Gastrocnemius medialis (tissue), 4 donors: ENCODE measurements around the gene RASSF5. TPM values are rescaled to one million over a fixed set of nuclear protein-coding genes. Genes with fewer than 3 reads are reported as not detected.
A peak's percentile ranks its signal among the peaks of the same experiment; 100 is the strongest.

Experiments
- ATAC-seq, 2 donors: fragments of 150-250 bp; one replicate each; pipeline ENCODE4 v1.9.1; 2016
- DNase-seq, 2 donors: peaks; one replicate each; pipeline ENCODE4 v3.0.0-alpha.2; 2019
- H3K27ac ChIP-seq, 4 donors: fragments of 200-600 bp; sonication (generic); 1 replicate in 1 of 4; 2 replicates in 3 of 4; pipeline ENCODE4 v1.5.1; 2016 to 2018; ENCODE audit warnings: mild to moderate bottlenecking in 2 of 4, moderate library complexity in 1 of 4
- H3K27me3 ChIP-seq, 3 donors: fragments of 200-600 bp; sonication (generic) in 2 of 3; 1 replicate in 1 of 3; 2 replicates in 2 of 3; pipeline versions ENCODE4 v1.5.1 to v1.6.0; 2016 to 2019; ENCODE audit warnings: mild to moderate bottlenecking in 1 of 3, moderate library complexity in 1 of 3
- H3K36me3 ChIP-seq, 2 donors: fragments of 200-600 bp; sonication (generic) in 1 of 2; one replicate each; pipeline ENCODE4 v1.5.1; 2017 to 2018
- H3K4me1 ChIP-seq, 2 donors: fragments of 200-600 bp; sonication (generic) in 1 of 2; one replicate each; pipeline ENCODE4 v1.5.1; 2016 to 2017; ENCODE audit warnings: mild to moderate bottlenecking in 2 of 2
- H3K4me3 ChIP-seq, 4 donors: fragments of 200-600 bp; sonication (generic) in 3 of 4; 1 replicate in 1 of 4; 2 replicates in 3 of 4; pipeline ENCODE4 v1.5.1; 2016 to 2019; ENCODE audit warnings: mild to moderate bottlenecking in 2 of 4
- H3K9me3 ChIP-seq, 3 donors: fragments of 200-600 bp; sonication (generic) in 2 of 3; 1 replicate in 1 of 3; 2 replicates in 2 of 3; pipeline ENCODE4 v1.5.1; 2016 to 2019
- POLR2A ChIP-seq, 2 donors: fragments of 450-650 bp; IDR thresholded peaks; one replicate each; pipeline ENCODE4 v1.6.1; 2017; ENCODE audit warnings: antibody characterized with exemption in 2 of 2, mild to moderate bottlenecking in 2 of 2, moderate library complexity in 2 of 2
- in situ Hi-C, 4 donors: fragments of 200-750 bp; cut with MboI; loops; one replicate each; pipeline versions ENCODE4 v1.15.0 to v1.8.0; 2017; ENCODE audit warnings: low sequenced_read_pairs in 4 of 4
- intact Hi-C: fragments of 100-400 bp; cut with DNase I; formaldehyde crosslinking; loops from one replicate; pipeline ENCODE4 v1.15.1; 2023; ENCODE audit warnings: low total_unique reads
- total RNA-seq, 4 donors: library from RNA; depleted of rRNA; stranded (reverse); fragments of >200 nt; gene quantifications; one replicate each; pipeline versions ENCODE4 v1.1.0 to v1.2.3, GENCODE V29; 2016
- TF ChIP-seq, protein P1 (sequence below), 5 experiments: fragments of 450-650 bp in 3 of 5; fragments of 200-600 bp in 2 of 5; sonication (generic) in 2 of 5; IDR thresholded peaks in 4 of 5; conservative IDR thresholded peaks in 1 of 5; 1 replicate in 4 of 5; 2 replicates in 1 of 5; pipeline ENCODE4 v1.5.1; 2016 to 2019; ENCODE audit warnings: antibody characterized with exemption in 5 of 5, mild to moderate bottlenecking in 3 of 5, moderate library complexity in 3 of 5

RASSF5 gene
- total RNA-seq, 4 donors from 2014 or later, result 5.9 to 15.9 (median 9.4) TPM

- no peaks in the 10 kb centered on the region for H3K27me3 ChIP-seq
- no peaks in the 10 kb centered on the region for H3K9me3 ChIP-seq
- H3K4me1 ChIP-seq, result no peaks in the 10 kb centered on the region
- DNase-seq, result peak in 1 of 2 donors; percentile 1
- in situ Hi-C loops (no loop called here), intact Hi-C loops (no loop called here)
- H3K27ac ChIP-seq, result no peak overlapping the region
- no peaks in the 10 kb centered on the region for H3K36me3 ChIP-seq
- no peak for ATAC-seq
- no peak overlapping the region for H3K4me3 ChIP-seq
- TF ChIP-seq POLR2A (IDR thresholded peaks at IDR 0.05), result no peak
Measured at GRCh38 chr1:206521694-206522402, 14.5 kb downstream of the RASSF5 start.

DNA sequence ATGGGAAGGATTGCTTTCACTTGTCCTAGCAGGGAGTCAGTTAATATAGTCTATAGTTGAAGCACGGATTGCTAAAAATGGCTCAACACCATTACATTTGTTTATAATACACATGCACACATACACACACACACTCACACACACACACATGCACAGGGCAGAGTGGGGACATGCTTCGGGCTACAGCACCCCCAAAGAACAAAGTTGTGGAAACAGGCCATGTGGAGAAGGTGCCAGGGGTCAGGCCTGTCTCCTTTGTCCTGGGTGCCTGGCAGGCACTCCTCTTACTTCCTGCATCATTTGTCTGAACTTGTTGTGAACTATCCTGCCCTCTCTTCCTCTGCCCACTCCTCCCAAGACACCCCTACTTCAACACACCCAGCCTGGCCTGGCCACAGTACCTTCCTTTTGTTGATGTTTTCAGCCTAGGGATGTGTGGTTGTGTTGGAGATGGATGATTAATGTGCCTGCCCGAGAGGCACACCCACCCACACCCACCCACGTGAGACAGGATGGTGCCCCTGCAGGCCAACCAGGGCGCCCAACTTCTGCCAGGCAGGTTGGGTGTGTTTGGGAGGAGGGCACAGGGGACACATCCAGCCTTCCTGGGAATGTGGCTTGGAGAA lies 17.5 kb downstream of the RASSF5 start:
- TF ChIP-seq POLR2A (IDR thresholded peaks at IDR 0.05), result no peak
- TF ChIP-seq, protein P1, sequence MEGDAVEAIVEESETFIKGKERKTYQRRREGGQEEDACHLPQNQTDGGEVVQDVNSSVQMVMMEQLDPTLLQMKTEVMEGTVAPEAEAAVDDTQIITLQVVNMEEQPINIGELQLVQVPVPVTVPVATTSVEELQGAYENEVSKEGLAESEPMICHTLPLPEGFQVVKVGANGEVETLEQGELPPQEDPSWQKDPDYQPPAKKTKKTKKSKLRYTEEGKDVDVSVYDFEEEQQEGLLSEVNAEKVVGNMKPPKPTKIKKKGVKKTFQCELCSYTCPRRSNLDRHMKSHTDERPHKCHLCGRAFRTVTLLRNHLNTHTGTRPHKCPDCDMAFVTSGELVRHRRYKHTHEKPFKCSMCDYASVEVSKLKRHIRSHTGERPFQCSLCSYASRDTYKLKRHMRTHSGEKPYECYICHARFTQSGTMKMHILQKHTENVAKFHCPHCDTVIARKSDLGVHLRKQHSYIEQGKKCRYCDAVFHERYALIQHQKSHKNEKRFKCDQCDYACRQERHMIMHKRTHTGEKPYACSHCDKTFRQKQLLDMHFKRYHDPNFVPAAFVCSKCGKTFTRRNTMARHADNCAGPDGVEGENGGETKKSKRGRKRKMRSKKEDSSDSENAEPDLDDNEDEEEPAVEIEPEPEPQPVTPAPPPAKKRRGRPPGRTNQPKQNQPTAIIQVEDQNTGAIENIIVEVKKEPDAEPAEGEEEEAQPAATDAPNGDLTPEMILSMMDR (IDR thresholded peaks at IDR 0.05 in 4 of 5, conservative IDR thresholded peaks at IDR 0.05 in 1 of 5), result no peak
- Histone ChIP-seq H3K36me3 (no peaks in the 10 kb centered on the region), H3K9me3 (no peaks in the 10 kb centered on the region), H3K4me3 (no peak overlapping the region), H3K27ac (no peak overlapping the region), H3K27me3 (no peaks in the 10 kb centered on the region), H3K4me1 (no peaks in the 10 kb centered on the region)
- DNase-seq (no peak), ATAC-seq (no peak)
- intact Hi-C loops, result no loop called here
- in situ Hi-C loops, result no loop called here

GRCh38 chr1:206526064-206526911 lies 19.0 kb downstream of the RASSF5 start:
- H3K36me3 ChIP-seq, result no peaks in the 10 kb centered on the region
- H3K4me1 ChIP-seq, result no peaks in the 10 kb centered on the region
- ATAC-seq (no peak), DNase-seq (no peak)
- H3K4me3 ChIP-seq, result no peak overlapping the region
- in situ Hi-C loops (no loop called here), intact Hi-C loops (no loop called here)
- no peaks in the 10 kb centered on the region for H3K9me3 ChIP-seq
- no peak for TF ChIP-seq POLR2A (IDR thresholded peaks at IDR 0.05)
- TF ChIP-seq, protein P1 (IDR thresholded peaks at IDR 0.05 in 4 of 5, conservative IDR thresholded peaks at IDR 0.05 in 1 of 5), result no peak
- no peaks in the 10 kb centered on the region for H3K27me3 ChIP-seq
- no peak overlapping the region for H3K27ac ChIP-seq

DNA sequence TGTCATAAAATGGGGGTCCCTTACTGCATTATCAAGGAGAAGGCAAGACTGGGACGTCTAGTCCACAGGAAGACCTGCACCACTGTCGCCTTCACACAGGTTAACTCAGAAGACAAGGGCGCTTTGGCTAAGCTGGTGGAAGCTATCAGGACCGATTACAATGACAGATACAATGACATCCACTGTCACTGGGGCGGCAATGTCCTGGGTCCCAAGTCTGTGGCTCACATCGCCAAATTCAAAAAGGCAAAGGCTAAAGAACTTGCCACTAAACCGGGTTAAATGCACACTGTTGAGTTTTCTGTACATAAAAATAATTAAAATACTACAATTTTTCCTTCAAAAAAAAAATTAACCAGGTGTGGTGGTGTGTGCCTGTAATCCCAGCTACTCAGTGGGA lies 22.1 kb downstream of the RASSF5 start:
- H3K36me3 ChIP-seq, result no peaks in the 10 kb centered on the region
- H3K9me3 ChIP-seq, result no peaks in the 10 kb centered on the region
- no peaks in the 10 kb centered on the region for H3K27me3 ChIP-seq
- H3K4me1 ChIP-seq, result no peaks in the 10 kb centered on the region
- in situ Hi-C loops, result no loop called here
- H3K27ac ChIP-seq, result no peak overlapping the region
- ATAC-seq (no peak), DNase-seq (no peak)
- H3K4me3 ChIP-seq, result no peak overlapping the region
- intact Hi-C loops, result no loop called here
- TF ChIP-seq, protein P1 (IDR thresholded peaks at IDR 0.05 in 4 of 5, conservative IDR thresholded peaks at IDR 0.05 in 1 of 5), result no peak
- no peak for TF ChIP-seq POLR2A (IDR thresholded peaks at IDR 0.05)

- Histone ChIP-seq H3K4me1 (no peaks in the 10 kb centered on the region), H3K36me3 (no peaks in the 10 kb centered on the region), H3K9me3 (no peaks in the 10 kb centered on the region), H3K27ac (no peak overlapping the region), H3K27me3 (no peaks in the 10 kb centered on the region), H3K4me3 (no peak overlapping the region)
- intact Hi-C loops (no loop called here), in situ Hi-C loops (no loop called here)
- ATAC-seq, result no peak
- TF ChIP-seq, protein P1 (IDR thresholded peaks at IDR 0.05 in 4 of 5, conservative IDR thresholded peaks at IDR 0.05 in 1 of 5), result no peak
- TF ChIP-seq POLR2A (IDR thresholded peaks at IDR 0.05), result no peak
- DNase-seq, result no peak
Measured at GRCh38 chr1:206532368-206532767, 25.0 kb downstream of the RASSF5 start.
